22Rv1 (cell line): ENCODE data around the gene ZNF549.

Source experiments
- CTCF ChIP-seq: fragments of 450-650 bp; IDR thresholded peaks from 2 replicates; pipeline ENCODE4 v1.5.1; 2017; ENCODE audit warnings: mild to moderate bottlenecking
- ZFX ChIP-seq: fragments of 450-650 bp; IDR thresholded peaks from 2 replicates; pipeline ENCODE4 v1.6.1; 2017; ENCODE audit warnings: antibody characterized with exemption, borderline replicate concordance

- TF ChIP-seq ZFX, result no peak
- TF ChIP-seq CTCF, result no peak
Observed at GRCh38 chr19:57606931-57607330, 79.8 kb downstream of the ZNF549 start.
